ENCODE data around the gene LHX4.

Gene LHX4

DNA sequence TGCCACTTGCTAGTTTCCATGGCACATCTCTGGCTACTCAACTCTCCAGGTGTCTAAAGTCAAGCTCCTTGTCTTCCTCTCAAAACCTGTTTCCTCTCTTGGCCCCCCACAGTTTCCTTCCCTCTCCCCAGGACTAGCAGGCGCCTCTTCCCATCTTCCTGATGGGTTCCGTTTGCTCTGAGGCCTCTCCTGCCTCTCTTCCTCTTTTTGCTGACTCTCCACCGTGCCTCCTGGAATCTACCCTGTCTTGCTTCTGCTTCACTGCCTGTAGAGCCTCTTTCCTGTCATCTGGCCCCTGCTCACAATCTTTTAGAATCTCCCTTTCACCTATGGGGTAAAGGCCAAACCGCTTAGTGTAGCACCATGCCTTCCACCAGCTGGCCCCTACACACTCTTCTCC, 21.8 kb upstream of the LHX4 start:
- Histone ChIP-seq H3K9ac (ENCODE audit: insufficient read length, low read depth) (no peak overlapping the region), H3K4me1 (ENCODE audit: insufficient read depth, insufficient read length) (no peaks in the 10 kb centered on the region), H3K9me3 (ENCODE audit: insufficient read depth, low read length) (no peaks in the 10 kb centered on the region), H3K36me3 (ENCODE audit: insufficient read depth, insufficient read length, low read length) (no peaks in the 10 kb centered on the region), H3K4me3 (ENCODE audit: insufficient read length, low read depth) (no peak overlapping the region), H3K27me3 (ENCODE audit: insufficient read depth, insufficient read length) (peaks cover 3% of the 10 kb centered on the region)
- TF ChIP-seq SUZ12 (IDR thresholded peaks at IDR 0.05; ENCODE audit: extremely low read depth, insufficient read depth, insufficient read length): no peak
- TF ChIP-seq YY1 (IDR thresholded peaks at IDR 0.05; ENCODE audit: insufficient read depth, insufficient read length): no peak
- TF ChIP-seq ZNF274 (IDR thresholded peaks at IDR 0.05; ENCODE audit: low read depth, low read length): no peak
- no peak for DNase-seq (ENCODE audit: low read depth, low spot score)

DNA sequence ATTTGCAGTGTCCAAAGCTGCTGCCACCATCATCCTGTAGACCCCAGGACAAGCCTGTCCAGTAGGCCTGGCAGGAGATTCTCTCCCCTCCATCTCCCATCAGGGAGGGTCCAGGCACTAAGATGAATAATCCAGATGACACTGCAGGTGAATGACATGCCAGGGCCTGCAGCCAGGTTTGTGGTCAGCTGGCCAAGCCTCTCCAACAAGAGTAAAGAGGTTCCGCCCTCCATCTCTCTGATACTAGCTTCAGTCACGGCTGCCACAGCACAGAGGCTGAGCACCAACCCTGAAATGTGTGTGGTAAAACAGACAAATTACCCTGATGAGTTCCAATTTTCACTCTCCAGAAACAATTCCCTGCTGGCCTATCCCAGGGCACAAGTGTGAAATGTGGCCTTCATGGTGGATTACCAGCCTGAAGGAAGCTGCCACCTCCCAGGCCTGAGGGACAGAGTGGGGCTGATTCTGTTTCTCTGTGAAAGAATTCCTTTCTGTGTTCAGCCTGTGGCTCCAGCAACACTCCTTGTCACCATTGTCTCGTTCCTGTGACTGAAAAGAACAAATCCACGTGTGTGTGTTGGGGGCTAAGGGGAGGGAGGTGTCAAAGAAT, 19.9 kb upstream of the LHX4 start:
- DNase-seq (ENCODE audit: low read depth, low spot score): no peak
- Histone ChIP-seq H3K4me1 (ENCODE audit: insufficient read depth, insufficient read length) (no peaks in the 10 kb centered on the region), H3K27me3 (ENCODE audit: insufficient read depth, insufficient read length) (peaks cover 3% of the 10 kb centered on the region), H3K9ac (ENCODE audit: insufficient read length, low read depth) (no peak overlapping the region), H3K36me3 (ENCODE audit: insufficient read depth, insufficient read length, low read length) (no peaks in the 10 kb centered on the region), H3K4me3 (ENCODE audit: insufficient read length, low read depth) (no peak overlapping the region), H3K9me3 (ENCODE audit: insufficient read depth, low read length) (no peaks in the 10 kb centered on the region)
- TF ChIP-seq YY1 (IDR thresholded peaks at IDR 0.05; ENCODE audit: insufficient read depth, insufficient read length) (no peak), SUZ12 (IDR thresholded peaks at IDR 0.05; ENCODE audit: extremely low read depth, insufficient read depth, insufficient read length) (no peak), ZNF274 (IDR thresholded peaks at IDR 0.05; ENCODE audit: low read depth, low read length) (no peak)

DNA sequence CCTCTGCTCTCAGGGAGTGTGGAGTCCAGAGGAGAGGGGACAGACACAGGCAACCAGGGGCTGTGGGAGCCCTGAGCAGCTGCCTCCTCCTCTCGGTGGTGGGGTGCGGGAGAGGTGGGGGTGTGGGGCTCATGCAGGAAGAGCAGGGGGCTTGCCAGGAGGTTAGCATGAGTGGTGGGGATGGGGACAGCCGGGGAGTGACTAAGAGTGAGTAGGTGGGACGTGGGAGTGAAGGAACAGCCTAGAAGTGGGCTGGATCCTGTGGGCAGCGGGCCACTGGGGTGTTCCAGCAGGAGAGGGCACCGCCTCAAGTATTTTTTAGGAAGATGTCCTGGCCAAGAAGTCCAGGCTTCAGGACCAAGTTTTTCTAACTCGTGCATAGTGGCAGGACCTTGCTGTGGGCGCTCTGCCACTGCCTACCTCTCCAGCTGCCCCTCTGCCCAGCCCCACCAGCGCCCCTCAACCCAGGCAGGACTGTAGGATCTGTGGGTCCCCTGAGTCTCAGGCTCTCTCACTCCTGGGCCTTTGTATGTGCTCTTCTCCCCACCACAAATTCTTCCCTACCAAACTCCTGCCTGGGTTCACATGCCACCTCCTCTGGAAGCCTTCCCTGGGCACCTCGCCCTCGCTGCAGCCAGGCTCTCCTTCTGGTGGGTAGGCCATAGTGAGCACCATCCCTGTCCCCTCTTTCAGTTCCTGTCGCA, 18.8 kb upstream of the LHX4 start:
- H3K4me1 ChIP-seq (ENCODE audit: insufficient read depth, insufficient read length): no peaks in the 10 kb centered on the region
- no peak overlapping the region for H3K4me3 ChIP-seq (ENCODE audit: insufficient read length, low read depth)
- no peaks in the 10 kb centered on the region for H3K36me3 ChIP-seq (ENCODE audit: insufficient read depth, insufficient read length, low read length)
- H3K9ac ChIP-seq (ENCODE audit: insufficient read length, low read depth): no peak overlapping the region
- DNase-seq (ENCODE audit: low read depth, low spot score): no peak
- TF ChIP-seq YY1 (IDR thresholded peaks at IDR 0.05; ENCODE audit: insufficient read depth, insufficient read length): no peak
- no peak for TF ChIP-seq ZNF274 (IDR thresholded peaks at IDR 0.05; ENCODE audit: low read depth, low read length)
- TF ChIP-seq SUZ12 (IDR thresholded peaks at IDR 0.05; ENCODE audit: extremely low read depth, insufficient read depth, insufficient read length): no peak
- H3K27me3 ChIP-seq (ENCODE audit: insufficient read depth, insufficient read length): peaks cover 3% of the 10 kb centered on the region
- H3K9me3 ChIP-seq (ENCODE audit: insufficient read depth, low read length): no peaks in the 10 kb centered on the region

DNA sequence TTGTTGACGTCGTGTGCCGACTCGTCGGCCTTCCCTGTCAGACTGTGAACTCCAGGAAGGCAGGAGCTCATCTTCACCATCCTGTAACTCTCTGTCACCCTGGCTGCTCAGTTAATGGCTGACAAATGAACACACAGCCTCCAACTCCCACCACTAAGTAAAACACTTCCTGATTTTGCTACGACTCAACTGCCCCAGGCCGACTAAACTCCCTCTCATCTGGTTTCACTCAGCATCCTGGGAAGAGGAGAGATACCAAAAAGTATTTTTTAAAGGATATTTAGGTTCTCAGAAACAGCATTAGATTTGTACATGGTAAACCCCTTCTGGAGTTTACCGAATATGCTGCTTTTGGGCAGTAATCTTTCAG, 18.2 kb upstream of the LHX4 start:
- Histone ChIP-seq H3K36me3 (ENCODE audit: insufficient read depth, insufficient read length, low read length) (no peaks in the 10 kb centered on the region), H3K9ac (ENCODE audit: insufficient read length, low read depth) (no peak overlapping the region), H3K27me3 (ENCODE audit: insufficient read depth, insufficient read length) (peaks cover 3% of the 10 kb centered on the region), H3K4me1 (ENCODE audit: insufficient read depth, insufficient read length) (no peaks in the 10 kb centered on the region), H3K4me3 (ENCODE audit: insufficient read length, low read depth) (no peak overlapping the region), H3K9me3 (ENCODE audit: insufficient read depth, low read length) (no peaks in the 10 kb centered on the region; the same call in 1 of the 2 replicates)
- TF ChIP-seq ZNF274 (IDR thresholded peaks at IDR 0.05; ENCODE audit: low read depth, low read length) (no peak), YY1 (IDR thresholded peaks at IDR 0.05; ENCODE audit: insufficient read depth, insufficient read length) (no peak), SUZ12 (IDR thresholded peaks at IDR 0.05; ENCODE audit: extremely low read depth, insufficient read depth, insufficient read length) (no peak)
- no peak for DNase-seq (ENCODE audit: low read depth, low spot score)

DNA sequence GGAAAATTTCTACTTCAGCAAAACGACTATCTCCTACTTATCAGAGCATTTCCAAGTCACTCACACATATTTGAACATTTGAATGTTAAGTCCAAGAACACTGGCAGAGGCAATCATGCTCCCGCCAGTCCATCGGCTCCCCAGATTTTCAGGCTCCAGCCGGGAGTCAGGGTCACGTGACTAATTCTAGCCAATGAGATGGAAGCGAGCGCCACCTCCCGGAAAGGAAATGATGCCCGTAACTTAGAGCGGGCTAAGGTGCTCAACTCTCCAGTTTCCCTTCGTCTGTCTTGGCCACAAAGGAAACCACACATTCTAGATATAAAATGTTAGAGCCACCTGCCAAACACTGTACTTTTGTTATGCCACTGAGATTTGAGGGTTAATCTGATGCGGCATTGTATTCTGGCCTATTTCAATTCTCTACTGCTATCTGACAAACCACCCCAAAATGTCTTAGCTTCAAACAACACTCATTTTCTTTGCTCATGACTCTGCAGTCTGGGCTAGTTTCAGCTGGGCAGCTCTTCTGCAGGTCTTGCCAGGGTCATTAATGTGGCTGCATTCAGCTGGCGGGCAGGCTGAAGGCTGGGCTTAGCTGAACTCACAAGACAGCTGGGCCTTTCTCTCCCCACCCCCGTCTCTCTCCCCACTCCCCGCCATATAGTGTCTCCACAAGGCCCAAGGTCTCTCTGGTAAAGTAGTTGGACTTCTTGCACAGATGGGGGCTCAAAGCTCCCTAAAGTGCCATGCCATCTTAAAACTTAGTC, 16.5 kb upstream of the LHX4 start:
- H3K36me3 ChIP-seq (ENCODE audit: insufficient read depth, insufficient read length, low read length): no peaks in the 10 kb centered on the region
- no peak overlapping the region for H3K4me3 ChIP-seq (ENCODE audit: insufficient read length, low read depth)
- no peak for TF ChIP-seq SUZ12 (IDR thresholded peaks at IDR 0.05; ENCODE audit: extremely low read depth, insufficient read depth, insufficient read length)
- TF ChIP-seq ZNF274 (IDR thresholded peaks at IDR 0.05; ENCODE audit: low read depth, low read length): no peak
- TF ChIP-seq YY1 (IDR thresholded peaks at IDR 0.05; ENCODE audit: insufficient read depth, insufficient read length): no peak
- H3K9me3 ChIP-seq (ENCODE audit: insufficient read depth, low read length): no peaks in the 10 kb centered on the region; the same call in 1 of the 2 replicates
- H3K27me3 ChIP-seq (ENCODE audit: insufficient read depth, insufficient read length): peaks cover 3% of the 10 kb centered on the region
- H3K9ac ChIP-seq (ENCODE audit: insufficient read length, low read depth): no peak overlapping the region
- DNase-seq (ENCODE audit: low read depth, low spot score): no peak
- no peaks in the 10 kb centered on the region for H3K4me1 ChIP-seq (ENCODE audit: insufficient read depth, insufficient read length)

DNA sequence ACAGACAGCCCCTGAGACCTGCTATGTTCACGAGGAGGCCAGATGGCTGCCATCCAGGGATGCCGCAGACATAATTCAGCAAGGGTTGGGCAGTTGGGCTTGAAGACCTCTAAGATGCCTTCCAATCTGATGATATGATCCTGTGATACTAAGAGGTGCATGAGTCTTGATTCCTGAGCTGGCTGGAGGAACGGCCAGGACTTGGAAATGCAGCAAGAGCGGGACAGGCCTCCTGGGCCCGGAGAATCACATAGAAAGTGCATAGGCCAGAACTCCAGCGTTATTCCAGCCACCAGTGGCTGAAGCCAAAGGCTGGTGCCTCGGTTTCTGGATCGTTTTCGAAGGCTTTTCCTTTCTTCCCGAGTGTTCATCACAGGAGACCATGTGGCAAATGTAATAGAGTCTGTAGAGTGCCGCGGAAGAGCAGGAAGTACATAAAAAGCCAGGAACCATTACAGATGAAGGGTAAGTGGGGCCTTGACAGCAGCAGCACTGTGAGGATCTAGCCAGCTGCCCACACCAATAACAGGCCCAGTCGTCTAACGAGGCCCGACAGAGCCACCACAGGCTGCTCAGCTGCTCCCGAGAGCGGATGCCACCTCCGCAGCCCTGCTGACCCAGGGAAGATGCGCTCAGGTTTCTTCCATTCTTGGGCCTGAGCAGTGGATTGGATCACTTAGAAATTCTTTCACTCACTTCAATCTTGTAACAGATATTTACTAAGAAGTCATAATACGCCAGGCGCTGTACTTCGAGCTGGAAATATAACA, 14.0 kb upstream of the LHX4 start:
- no peak for DNase-seq (ENCODE audit: low read depth, low spot score)
- Histone ChIP-seq H3K9me3 (ENCODE audit: insufficient read depth, low read length) (no peaks in the 10 kb centered on the region; the same call in 1 of the 2 replicates), H3K9ac (ENCODE audit: insufficient read length, low read depth) (no peak overlapping the region), H3K27me3 (ENCODE audit: insufficient read depth, insufficient read length) (peaks cover 19% of the 10 kb centered on the region), H3K4me3 (ENCODE audit: insufficient read length, low read depth) (no peak overlapping the region), H3K4me1 (ENCODE audit: insufficient read depth, insufficient read length) (no peaks in the 10 kb centered on the region), H3K36me3 (ENCODE audit: insufficient read depth, insufficient read length, low read length) (no peaks in the 10 kb centered on the region)
- TF ChIP-seq ZNF274 (IDR thresholded peaks at IDR 0.05; ENCODE audit: low read depth, low read length): no peak
- no peak for TF ChIP-seq YY1 (IDR thresholded peaks at IDR 0.05; ENCODE audit: insufficient read depth, insufficient read length)
- no peak for TF ChIP-seq SUZ12 (IDR thresholded peaks at IDR 0.05; ENCODE audit: extremely low read depth, insufficient read depth, insufficient read length)

Measured in NT2/D1 (cell line).